K562 (cell line): ENCODE data around the gene ZEB2. TPM values are rescaled to one million over a fixed set of nuclear protein-coding genes. Genes with fewer than 3 reads are reported as not detected.
A peak's percentile ranks its signal among the peaks of the same experiment; 100 is the strongest.

Experiments used
- ATAC-seq: fragments of 200-7000 bp; cut with Tn5 transposase; 3 replicates; pipeline ENCODE4 v1.9.1; 2020; ENCODE audit warnings: moderate library complexity
- BruUV-seq: library from RNA; stranded (reverse); fragments of 400-500 nt; replicated peaks from 2 replicates; lab custom pipeline; 2021; lab: Mats Ljungman, UMichigan
- CTCF ChIA-PET: fragments of 300-600 bp; formaldehyde crosslinking; extraction: SDS; loops from one replicate; lab custom pipeline; 2021; ENCODE audit warnings: low intra/inter-chr PET ratio; lab: Yijun Ruan, JAX
- POLR2A ChIA-PET: fragments of 300-600, 350-650 bp; sonication (Branson Sonifier 250); formaldehyde crosslinking; extraction: SDS; loops from one replicate; lab custom pipeline; 2021; ENCODE audit warnings: antibody characterized with exemption, inconsistent platforms; lab: Yijun Ruan, JAX
- DNase-seq, 4 experiments: peaks; one replicate each; pipeline versions ENCODE4 v3.0.0 to v3.0.0-alpha.2; 2011 to 2018; ENCODE audit warnings: low spot score in 3 of 4, mixed read lengths in 3 of 4; ENCODE audit errors: extremely low read depth in 1 of 4
- FAIRE-seq: peaks from 2 replicates; lab custom pipeline; 2011; peaks lifted over from hg19 to GRCh38; lab: Jason Lieb, UNC
- H2AFZ ChIP-seq: 2 replicates; pipeline ENCODE4 v1.6.0; 2011; ENCODE audit warnings: low read depth, low read length, control low read depth, inconsistent platforms
- H3K27ac ChIP-seq: fragments of 200-600 bp; 3 replicates; pipeline ENCODE4 v1.8.0; 2011; ENCODE audit warnings: low read depth, mild to moderate bottlenecking, control low read depth, inconsistent platforms, low read length, moderate library complexity, mixed read lengths; ENCODE audit errors: extremely low read depth
- H3K27me3 ChIP-seq, 2 experiments: fragments of 300-600 bp in 1 of 2; 2 replicates in 1 of 2; 3 replicates in 1 of 2; pipeline versions ENCODE4 v1.6.0 to v1.8.0; 2011; ENCODE audit warnings: inconsistent platforms in 2 of 2, low read length in 2 of 2, mild to moderate bottlenecking in 1 of 2, mixed read lengths in 1 of 2, moderate library complexity in 1 of 2; ENCODE audit not compliant: control insufficient read depth in 2 of 2, insufficient read depth in 2 of 2
- H3K36me3 ChIP-seq: fragments of 300-600 bp; 3 replicates; pipeline ENCODE4 v1.8.0; 2011; ENCODE audit warnings: mild to moderate bottlenecking, low read length, inconsistent platforms; ENCODE audit not compliant: control insufficient read depth, insufficient read depth
- H3K4me1 ChIP-seq, 2 experiments: fragments of 200-600 bp in 1 of 2; replicated peaks in 1 of 2; 2 replicates in 1 of 2; 3 replicates in 1 of 2; pipeline versions ENCODE4 v1.5.1 to v1.8.0; 2011; ENCODE audit warnings: inconsistent platforms in 2 of 2, low read length in 2 of 2, mild to moderate bottlenecking in 1 of 2, mixed read lengths in 1 of 2, moderate library complexity in 1 of 2; ENCODE audit not compliant: control insufficient read depth in 2 of 2, insufficient read depth in 2 of 2
- H3K4me2 ChIP-seq: 2 replicates; pipeline ENCODE4 v1.6.1; 2011; ENCODE audit warnings: low read length, control low read depth, inconsistent platforms, mixed read lengths; ENCODE audit not compliant: insufficient read depth
- H3K4me3 ChIP-seq: fragments of 200-600 bp; sonication (generic), shearing (Covaris generic); 2 replicates; pipeline ENCODE4 v1.5.1; 2016; ENCODE audit warnings: control low read depth, inconsistent platforms
- H3K79me2 ChIP-seq: fragments of 200-600 bp; 3 replicates; pipeline ENCODE4 v1.8.0; 2011; ENCODE audit warnings: low read length, inconsistent platforms; ENCODE audit not compliant: control insufficient read depth, insufficient read depth
- H3K9ac ChIP-seq, 2 experiments: 2 replicates each; pipeline versions ENCODE4 v1.6.0 to v1.6.1; 2011; ENCODE audit warnings: low read depth in 2 of 2, low read length in 2 of 2, control low read depth in 1 of 2, inconsistent platforms in 1 of 2, mild to moderate bottlenecking in 1 of 2, mixed read lengths in 1 of 2; ENCODE audit not compliant: insufficient read depth in 1 of 2
- H3K9me1 ChIP-seq: one replicate; pipeline ENCODE4 v1.6.0; 2011; ENCODE audit warnings: inconsistent platforms, mild to moderate bottlenecking, low read length, moderate library complexity; ENCODE audit not compliant: control insufficient read depth, insufficient read depth
- H3K9me3 ChIP-seq: replicated peaks from 2 replicates; pipeline ENCODE4 v1.5.1; 2011; ENCODE audit warnings: low read depth, low read length, inconsistent platforms; ENCODE audit not compliant: control insufficient read depth, insufficient read depth
- H4K20me1 ChIP-seq: replicated peaks from 2 replicates; pipeline ENCODE4 v1.6.1; 2011; ENCODE audit warnings: low read length, inconsistent platforms, mixed read lengths; ENCODE audit not compliant: control insufficient read depth, insufficient read depth
- ATF7 ChIP-seq: fragments of 450-650 bp; IDR thresholded peaks from 2 replicates; pipeline ENCODE4 v1.7.1; 2014; ENCODE audit warnings: mild to moderate bottlenecking, moderate library complexity
- CEBPG ChIP-seq, 3 experiments: fragments of 200-800 bp in 1 of 3; sonication (Bioruptor generic) in 1 of 3; sonication (generic) in 1 of 3; formaldehyde crosslinking in 1 of 3; IDR thresholded peaks in 2 of 3; conservative IDR thresholded peaks in 1 of 3; 2 replicates each; pipeline versions ENCODE4 v1.6.1 to v1.8.0; 2016 to 2022; ENCODE audit warnings: missing compliant biosample characterization in 2 of 3, missing genetic modification characterization in 2 of 3, mild to moderate bottlenecking in 1 of 3, missing genetic modification reagents in 1 of 3
- EP400 ChIP-seq: fragments of 450-650 bp; IDR thresholded peaks from 2 replicates; pipeline ENCODE4 v1.6.1; 2017; ENCODE audit warnings: antibody characterized with exemption, mild to moderate bottlenecking, moderate library complexity
- FOXK1 ChIP-seq: sonication (generic); formaldehyde crosslinking; IDR thresholded peaks from 2 replicates; pipeline ENCODE4 v1.8.0; 2022; ENCODE audit warnings: missing genetic modification reagents, mild to moderate bottlenecking, borderline replicate concordance
- HSF4 ChIP-seq: fragments of 250-450 bp; sonication (Bioruptor Pico); IDR thresholded peaks from 2 replicates; pipeline ENCODE4 v2.1.2; 2022; ENCODE audit warnings: mild to moderate bottlenecking, moderate library complexity, borderline replicate concordance
- JUND ChIP-seq, 2 experiments: IDR thresholded peaks; 2 replicates in 1 of 2; 3 replicates in 1 of 2; pipeline ENCODE4 v1.6.1; 2011; ENCODE audit warnings: borderline replicate concordance in 2 of 2, low read depth in 2 of 2, low read length in 2 of 2, improper control_type of control experiment in 1 of 2, missing biosample characterization in 1 of 2, missing genetic modification characterization in 1 of 2, missing genetic modification reagents in 1 of 2
- KHSRP ChIP-seq: fragments of 450-650 bp; IDR thresholded peaks from 2 replicates; pipeline ENCODE4 v1.6.1; 2017
- LCOR ChIP-seq: sonication (generic); formaldehyde crosslinking; IDR thresholded peaks from 2 replicates; pipeline ENCODE4 v1.8.0; 2022; ENCODE audit warnings: mild to moderate bottlenecking, missing genetic modification reagents
- POLR2G ChIP-seq: fragments of 200-400 bp; formaldehyde crosslinking; IDR thresholded peaks from 2 replicates; pipeline ENCODE4 v1.6.1; 2017; ENCODE audit warnings: low read depth, mild to moderate bottlenecking, antibody characterized with exemption, low read length, moderate library complexity
- POLR2H ChIP-seq: IDR thresholded peaks from 2 replicates; pipeline ENCODE4 v1.6.1; 2016; ENCODE audit warnings: missing genetic modification characterization, low read depth, mild to moderate bottlenecking, control low read depth, missing compliant biosample characterization, moderate library complexity
- POLR3A ChIP-seq: IDR thresholded peaks from 2 replicates; pipeline ENCODE4 v1.6.1; 2011; ENCODE audit warnings: borderline replicate concordance, mild to moderate bottlenecking, moderate library complexity; ENCODE audit not compliant: insufficient read length, insufficient read depth; ENCODE audit errors: extremely low read depth
- RHOXF2B ChIP-seq: fragments of 250-450 bp; sonication (Bioruptor Pico); conservative IDR thresholded peaks from 2 replicates; pipeline ENCODE4 v1.5.1; 2021
- ZNF354B ChIP-seq: fragments of 250-450 bp; sonication (Bioruptor Pico); IDR thresholded peaks from 2 replicates; pipeline ENCODE4 v1.4.0; 2020
- WGBS: fragments of 100-300 bp; shearing (Covaris generic); methylation state at CpG from one replicate; pipeline ENCODE4 v1.1.6; 2016; ENCODE audit warnings: low coverage, mixed read lengths; ENCODE audit not compliant: insufficient coverage; ENCODE audit errors: missing lambda C conversion rate; 5-methylcytosine and 5-hydroxymethylcytosine counted together
- in situ Hi-C: fragments of 300-500 bp; cut with MboI; formaldehyde crosslinking; loops from 4 replicates; pipeline ENCODE4 v1.15.0; 2018; ENCODE audit warnings: inconsistent platforms, mixed read lengths
- intact Hi-C: fragments of 100-400 bp; cut with micrococcal nuclease; formaldehyde crosslinking; loops from 2 replicates; pipeline ENCODE4 v1.14.2; 2022
- polyA plus RNA-seq, 8 experiments: library from polyadenylated mRNA; depleted of rRNA in 4 of 8; stranded (reverse) in 5 of 8; unstranded in 3 of 8; fragments of >200 nt; fragmentation: Nextera tagmentation in 2 of 8; fragmentation: Illumina TruSeq in 1 of 8; extraction: Ambion mirVana in 2 of 8; extraction: Trizol in 1 of 8; gene quantifications; 2 replicates each; pipeline versions ENCODE4 v1.2.1 to v1.2.3, GENCODE V29; 2011 to 2014; ENCODE audit warnings: inconsistent platforms in 1 of 8, missing spikeins in 1 of 8
- total RNA-seq, 7 experiments: library from RNA; depleted of rRNA in 6 of 7; stranded (reverse); fragments of >200 nt in 6 of 7; fragmentation: Illumina TruSeq in 2 of 7; extraction: Trizol in 2 of 7; gene quantifications; 2 replicates each; pipeline versions ENCODE4 v1.2.1 to v1.2.3, GENCODE V29; 2011 to 2021; ENCODE audit warnings: low replicate concordance in 1 of 7
- TF ChIP-seq, protein P1 (sequence below), 2 experiments: fragments of 450-650 bp in 1 of 2; sonication (generic) in 1 of 2; formaldehyde crosslinking in 1 of 2; IDR thresholded peaks in 1 of 2; conservative IDR thresholded peaks in 1 of 2; 2 replicates each; pipeline versions ENCODE4 v1.6.1 to v1.8.1; 2016 to 2023; ENCODE audit warnings: mild to moderate bottlenecking in 2 of 2, moderate library complexity in 2 of 2, inconsistent platforms in 1 of 2, missing genetic modification reagents in 1 of 2
- TF ChIP-seq, protein P2 (sequence below): sonication (generic); formaldehyde crosslinking; IDR thresholded peaks from 2 replicates; pipeline ENCODE4 v1.8.0; 2022; ENCODE audit warnings: mild to moderate bottlenecking, missing genetic modification reagents
- TF ChIP-seq, protein P3 (sequence below): fragments of 450-650 bp; formaldehyde crosslinking; IDR thresholded peaks from 2 replicates; pipeline ENCODE4 v1.4.0; 2020; ENCODE audit warnings: mild to moderate bottlenecking, moderate library complexity

The ZEB2 gene
- total and polyA plus RNA-seq, 9 of the 15 experiments (the other 6 are each of a cell fraction or from before 2014, with no cell fraction given): 15.1 to 113 (median 72.3) TPM

DNA sequence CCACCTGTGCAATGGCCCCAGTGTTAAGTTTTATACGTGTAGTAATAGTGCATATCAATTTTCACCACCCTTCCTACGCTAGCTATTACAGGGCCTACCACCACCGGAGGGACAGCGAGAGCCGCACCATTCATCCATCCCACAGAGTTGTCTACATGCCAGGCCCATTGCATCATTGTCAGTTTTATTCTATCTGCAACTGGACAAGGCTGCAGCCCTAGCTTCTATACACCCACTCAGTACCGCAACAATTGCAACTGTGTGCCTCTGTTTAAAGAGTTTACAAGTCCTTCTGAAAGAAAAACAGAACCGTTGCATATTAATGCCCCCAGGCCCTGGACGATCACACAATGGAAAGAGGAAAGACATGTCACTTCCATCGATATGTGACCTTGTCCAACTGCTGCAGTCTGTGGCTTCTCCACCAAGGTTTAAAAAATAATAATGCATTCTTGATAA lies 58.6 kb downstream of the ZEB2 start (continued):
- TF ChIP-seq, protein P1, sequence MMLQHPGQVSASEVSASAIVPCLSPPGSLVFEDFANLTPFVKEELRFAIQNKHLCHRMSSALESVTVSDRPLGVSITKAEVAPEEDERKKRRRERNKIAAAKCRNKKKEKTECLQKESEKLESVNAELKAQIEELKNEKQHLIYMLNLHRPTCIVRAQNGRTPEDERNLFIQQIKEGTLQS (IDR thresholded peaks at IDR 0.05): peak; percentile 85
- TF ChIP-seq, protein P1 (CRISPR knock-in tag; conservative IDR thresholded peaks at IDR 0.05): no peak
- no peak for TF ChIP-seq LCOR
- TF ChIP-seq, protein P2, sequence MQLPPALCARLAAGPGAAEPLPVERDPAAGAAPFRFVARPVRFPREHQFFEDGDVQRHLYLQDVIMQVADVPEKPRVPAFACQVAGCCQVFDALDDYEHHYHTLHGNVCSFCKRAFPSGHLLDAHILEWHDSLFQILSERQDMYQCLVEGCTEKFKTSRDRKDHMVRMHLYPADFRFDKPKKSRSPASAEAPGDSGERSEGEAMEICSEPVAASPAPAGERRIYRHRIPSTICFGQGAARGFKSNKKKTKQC (CRISPR knock-in tag): no peak
- TF ChIP-seq POLR3A: no peak
- TF ChIP-seq ATF7: peak; percentile 36; the same call in 1 of the 2 replicates
- TF ChIP-seq CEBPG (CRISPR knock-in tag; IDR thresholded peaks at IDR 0.05): peak; percentile 86
- peak; percentile 69 to 87 for TF ChIP-seq CEBPG (tag; conservative IDR thresholded peaks at IDR 0.05 in 1 of 2, IDR thresholded peaks at IDR 0.05 in 1 of 2)

DNA sequence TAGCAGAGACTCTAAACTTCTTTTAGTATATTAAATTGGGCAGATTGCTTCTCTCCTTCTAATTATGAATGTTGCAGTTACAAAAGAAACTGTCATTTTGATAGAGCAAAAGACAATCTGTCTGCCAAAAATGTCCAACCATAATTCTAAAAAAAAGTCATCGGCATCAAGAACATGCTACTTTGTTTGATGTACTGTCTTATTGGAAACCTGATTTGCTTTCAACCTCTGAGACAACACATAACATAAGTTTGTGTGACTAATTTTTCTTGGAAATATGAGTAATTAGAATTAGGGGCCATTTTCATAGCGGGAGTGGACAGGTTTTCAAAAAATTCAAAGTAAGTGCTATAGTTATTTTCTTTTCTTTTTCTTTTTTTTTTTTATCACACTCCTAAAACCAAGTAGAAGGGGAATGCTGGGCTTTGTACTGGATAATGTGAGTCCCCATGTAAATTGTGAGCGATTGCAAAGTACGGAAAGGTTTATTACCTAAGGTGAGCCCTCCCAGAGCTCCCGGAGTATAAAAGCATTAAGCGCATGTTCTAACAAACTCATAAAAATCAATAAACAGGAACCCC lies 59.1 kb downstream of the ZEB2 start:
- no peaks in the 10 kb centered on the region for H3K9me1 ChIP-seq
- no peak overlapping the region for H3K4me3 ChIP-seq
- CTCF ChIA-PET: no interaction called here
- WGBS: 77% methylated on average over 6 of the region's 6 CpGs
- DNase-seq (no peak), FAIRE-seq (no peak), ATAC-seq (no peak)
- in situ Hi-C loops (no loop called here), intact Hi-C loops (no loop called here)
- POLR2A ChIA-PET: interaction anchor here (0.6 to 0.7 kb wide), 3 partner anchors 9 to 869 kb away, joined by 3 read pairs; no protein-coding TSS in a partner anchor
- H3K4me2 ChIP-seq: peak overlapping the region; percentile 25; the same call in 1 of the 2 replicates
- peaks cover 22% of the 10 kb centered on the region; the same call in 1 of the 2 replicates for H4K20me1 ChIP-seq
- H2AFZ ChIP-seq: no peak overlapping the region
- BruUV-seq: no TSS peak
- H3K9me3 ChIP-seq: no peaks in the 10 kb centered on the region
- H3K36me3 ChIP-seq: peaks cover 88% of the 10 kb centered on the region
- peaks cover 5 to 63% of the 10 kb centered on the region in 2 experiments; a peak in 4 of 5 replicates for H3K4me1 ChIP-seq
- no peaks in the 10 kb centered on the region for H3K27me3 ChIP-seq
- H3K79me2 ChIP-seq: peaks cover 100% of the 10 kb centered on the region
- H3K9ac ChIP-seq: no peak overlapping the region
- H3K27ac ChIP-seq: peak overlapping the region; percentile 36
- TF ChIP-seq FOXK1 (CRISPR knock-in tag) (no peak), EP400 (no peak), HSF4 (no peak), ZNF354B (no peak), POLR2G (0 out of 2 replicates have a peak, but pooled peaks have one; percentile 18), POLR2H (tag) (peak; percentile 29; the same call in 1 of the 2 replicates), JUND (IDR thresholded peaks at IDR 0.05; ENCODE audit: borderline replicate concordance, low read depth, low read length) (peak; percentile 4; the same call in 1 of the 2 replicates), JUND (tag; IDR thresholded peaks at IDR 0.05; ENCODE audit: borderline replicate concordance, low read depth, low read length) (no peak), KHSRP (0 out of 2 replicates have a peak, but pooled peaks have one; percentile 1), RHOXF2B (no peak)
- TF ChIP-seq, protein P3, sequence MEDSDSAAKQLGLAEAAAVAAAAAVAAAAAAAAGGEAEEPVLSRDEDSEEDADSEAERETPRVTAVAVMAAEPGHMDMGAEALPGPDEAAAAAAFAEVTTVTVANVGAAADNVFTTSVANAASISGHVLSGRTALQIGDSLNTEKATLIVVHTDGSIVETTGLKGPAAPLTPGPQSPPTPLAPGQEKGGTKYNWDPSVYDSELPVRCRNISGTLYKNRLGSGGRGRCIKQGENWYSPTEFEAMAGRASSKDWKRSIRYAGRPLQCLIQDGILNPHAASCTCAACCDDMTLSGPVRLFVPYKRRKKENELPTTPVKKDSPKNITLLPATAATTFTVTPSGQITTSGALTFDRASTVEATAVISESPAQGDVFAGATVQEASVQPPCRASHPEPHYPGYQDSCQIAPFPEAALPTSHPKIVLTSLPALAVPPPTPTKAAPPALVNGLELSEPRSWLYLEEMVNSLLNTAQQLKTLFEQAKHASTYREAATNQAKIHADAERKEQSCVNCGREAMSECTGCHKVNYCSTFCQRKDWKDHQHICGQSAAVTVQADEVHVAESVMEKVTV (CRISPR knock-in tag): no peak
